Left cardiac atrium (tissue), 4 donors: ENCODE results near the gene SLC34A1. TPM values are rescaled to one million over a fixed set of nuclear protein-coding genes. Genes with fewer than 3 reads are reported as not detected.
"Not testable (repeated sequence)": the region's sequence is repeated elsewhere in the genome, so short reads cannot be mapped to it uniquely, and the experiment has no call there.

ENCODE experiments used
- ATAC-seq, 2 donors: fragments of 200-7000 bp; cut with Tn5 transposase; one replicate each; pipeline ENCODE4 v1.9.1; 2020; ENCODE audit warnings: mild to moderate bottlenecking in 2 of 2, moderate library complexity in 2 of 2
- DNase-seq: peaks from one replicate; pipeline ENCODE4 v3.0.0-alpha.2; 2020
- intact Hi-C, 2 donors: fragments of 100-400 bp; cut with DNase I; formaldehyde crosslinking; loops; one replicate each; pipeline versions ENCODE4 v1.14.1 to v1.15.1; 2022 to 2023
- total RNA-seq, 2 donors: library from RNA; stranded (reverse); fragmentation: NEBNext Ultra II Directional; extraction: Animal tissue kit (Norgen Biotek cat#: 25700); gene quantifications; one replicate each; pipeline ENCODE4 v1.2.1, GENCODE V29; 2021
- donor health status: DM: no; HTN: yes; CAD: no.
- donor health status: DM: no; HTN: yes; CAD: no; lungs with severe emphysema.
- donor health status: DM: yes; HTN: yes; CAD: no.
- donor health status: Dilated cardiomyopathy.

The SLC34A1 gene
- total RNA-seq, 2 donors from 2014 or later: not detected

DNA sequence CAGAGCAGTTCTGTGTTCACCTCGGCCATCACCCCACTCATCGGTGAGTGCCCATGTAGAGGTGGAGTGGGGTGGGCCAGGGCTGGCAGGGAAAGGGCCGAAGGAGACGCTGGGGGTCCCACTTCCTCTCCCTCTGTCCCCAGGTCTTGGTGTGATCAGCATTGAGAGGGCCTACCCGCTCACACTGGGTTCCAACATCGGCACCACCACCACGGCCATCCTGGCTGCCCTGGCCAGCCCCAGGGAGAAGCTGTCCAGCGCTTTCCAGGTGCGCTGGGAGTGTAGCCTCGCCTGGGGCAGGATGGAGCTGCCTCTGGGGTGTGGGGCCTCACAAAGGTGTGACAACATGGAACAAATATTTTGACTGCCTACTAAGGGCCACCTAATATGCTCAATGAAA, 12.6 kb downstream of the SLC34A1 start:
- no peak for DNase-seq
- intact Hi-C loops: loop anchor here in 1 of 2 donors (10.0 kb wide), 1 partner anchor 668 kb away; no protein-coding TSS in a partner anchor
- ATAC-seq: no peak

- no peak for ATAC-seq
- intact Hi-C loops: loop anchor here in 1 of 2 donors (10.0 kb wide), 1 partner anchor 667 kb away; no protein-coding TSS in a partner anchor
- DNase-seq: no peak
Observed at GRCh38 chr5:177397875-177398390, 13.7 kb downstream of the SLC34A1 start.

- intact Hi-C loops: loop anchor here in 1 of 2 donors (10.0 kb wide), 1 partner anchor 665 kb away; no protein-coding TSS in a partner anchor
- peak; percentile 45 for DNase-seq
- ATAC-seq: no peak
Observed at GRCh38 chr5:177399997-177400868, 16.0 kb downstream of the SLC34A1 start, which contains the start of gene PFN3. PFN3 (minus strand) TSS chr5:177400661; CDS start chr5:177400576, 85 bp downstream.

DNA sequence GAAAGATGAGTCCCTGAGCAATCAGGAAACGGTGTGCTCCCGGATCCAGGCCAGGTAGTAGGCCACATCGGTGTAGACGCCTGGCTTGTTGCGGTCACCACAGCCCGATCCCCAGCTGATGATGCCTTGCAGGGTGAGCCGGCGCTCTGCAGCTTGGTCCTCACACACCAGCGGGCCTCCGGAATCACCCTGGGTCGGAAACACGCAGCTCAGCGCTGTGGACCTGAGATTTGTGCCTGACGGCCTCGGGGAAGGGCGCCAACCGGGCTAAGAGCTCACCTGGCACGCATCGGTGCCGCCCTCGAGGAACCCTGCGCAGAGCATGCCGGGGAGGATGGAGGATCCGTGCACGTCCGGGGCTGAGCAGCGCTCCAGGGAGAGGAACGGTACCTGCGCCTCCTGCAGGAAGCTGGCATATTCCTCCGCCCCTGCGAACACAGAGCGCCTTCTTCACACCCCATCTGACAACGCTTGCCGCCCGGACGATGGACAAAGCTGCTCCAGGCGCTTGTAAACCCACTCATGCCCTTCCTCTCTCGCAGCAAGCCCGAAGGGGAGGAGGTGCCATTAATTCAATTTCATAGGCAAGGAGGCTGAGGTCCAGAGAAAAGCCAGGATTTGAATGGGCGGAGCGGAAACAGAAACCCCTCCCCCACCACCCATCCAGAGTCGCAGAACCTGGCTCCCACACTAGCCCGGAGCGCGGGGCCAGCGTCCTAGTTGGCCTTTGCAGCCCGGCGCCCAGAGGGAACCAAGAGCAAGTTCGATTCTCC, 18.2 kb downstream of the SLC34A1 start:
- ATAC-seq: peak in 1 of 2 donors; percentile 51
- intact Hi-C loops: loop anchor here in 1 of 2 donors (1.0 kb wide), 1 partner anchor 52 kb away; no protein-coding TSS in a partner anchor
- peak; percentile 51 for DNase-seq

GRCh38 chr5:177403102-177403791, 19.0 kb downstream of the SLC34A1 start:
- intact Hi-C loops: loop anchor here in 1 of 2 donors (1.0 kb wide), 1 partner anchor 51 kb away; no protein-coding TSS in a partner anchor
- peak; percentile 5 to 14 for ATAC-seq
- no peak for DNase-seq

- ATAC-seq (peak; percentile 92 to 95), DNase-seq (peak; percentile 91)
- intact Hi-C loops: loop anchor here in 1 of 2 donors (1.0 kb wide), 1 partner anchor 50 kb away; no protein-coding TSS in a partner anchor
Observed at GRCh38 chr5:177403792-177404640, 19.8 kb downstream of the SLC34A1 start.

DNA sequence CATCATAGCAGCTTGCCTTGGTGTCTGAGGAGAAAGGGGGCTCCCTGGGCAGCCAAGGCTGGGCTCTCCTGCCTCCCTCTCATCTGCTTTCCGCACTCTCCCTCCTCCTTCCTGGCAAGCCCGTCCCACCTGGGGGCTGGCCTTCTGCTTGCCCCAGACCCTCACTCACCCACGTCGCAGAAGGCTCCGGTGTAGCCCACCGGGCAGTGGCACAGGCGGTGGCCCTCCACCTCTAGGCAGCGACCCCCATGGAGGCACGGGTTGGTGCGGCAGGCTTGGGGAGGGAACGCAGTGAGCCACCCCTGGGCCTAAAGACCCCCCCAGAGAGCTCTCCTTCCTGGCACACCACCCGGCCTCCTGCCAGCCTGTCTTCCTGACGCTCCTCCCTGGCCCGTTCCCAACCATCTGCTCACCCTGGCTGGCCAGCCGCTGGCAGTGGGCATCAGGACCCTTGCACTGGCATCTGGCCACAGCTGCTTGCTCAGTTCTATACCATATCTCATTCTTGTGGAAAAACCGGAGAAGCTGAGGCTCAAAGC, 20.5 kb downstream of the SLC34A1 start:
- DNase-seq (no peak), ATAC-seq (no peak)
- intact Hi-C loops: loop anchor here in 1 of 2 donors (5.0 kb wide), 1 partner anchor 48 kb away; no protein-coding TSS in a partner anchor

DNA sequence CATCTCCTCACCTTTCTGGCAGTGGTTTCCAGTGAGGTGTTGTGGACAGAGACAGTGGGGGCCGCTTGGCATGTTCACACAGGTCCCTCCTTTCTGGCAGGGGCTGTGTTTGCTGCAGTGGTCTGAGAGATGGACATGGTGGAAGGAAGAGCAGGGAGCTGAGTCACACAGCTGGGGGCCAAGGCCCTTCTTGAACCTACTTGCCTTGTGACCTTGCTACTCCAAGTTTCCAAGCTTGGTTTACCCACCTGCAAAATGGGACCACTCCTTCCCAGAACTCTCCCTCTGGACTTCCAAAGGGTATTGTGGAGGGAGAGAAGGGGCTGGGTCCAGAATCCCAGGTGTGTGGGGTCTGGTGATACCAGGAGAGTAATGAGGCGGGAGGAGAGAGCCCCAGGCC, 21.1 kb downstream of the SLC34A1 start:
- ATAC-seq (no peak), DNase-seq (no peak)
- intact Hi-C loops: loop anchor here in 1 of 2 donors (5.0 kb wide), 1 partner anchor 47 kb away; no protein-coding TSS in a partner anchor

DNA sequence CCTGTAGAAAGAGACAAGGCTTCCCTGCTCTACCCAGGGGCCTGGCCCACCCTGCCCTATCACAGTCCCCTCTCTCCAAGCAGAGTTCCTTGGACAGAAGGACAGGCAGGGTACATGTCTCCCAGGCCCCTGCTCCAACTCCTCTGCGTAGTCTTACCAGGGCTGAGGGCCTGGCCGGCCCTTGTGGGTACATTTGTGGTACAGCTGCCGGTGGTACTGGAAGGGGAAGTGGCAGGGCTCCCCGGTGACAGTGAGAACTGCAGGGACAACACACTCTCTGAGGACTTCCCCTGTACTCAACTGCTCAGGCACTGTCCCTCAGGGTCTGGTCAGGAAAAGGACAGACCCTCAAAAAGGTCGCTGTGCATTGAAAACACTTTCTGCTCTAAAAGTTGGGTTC, 21.6 kb downstream of the SLC34A1 start:
- ATAC-seq (no peak), DNase-seq (no peak)
- intact Hi-C loops: loop anchor here in 1 of 2 donors (5.0 kb wide), 1 partner anchor 46 kb away; no protein-coding TSS in a partner anchor

GRCh38 chr5:177409043-177409801, 25.0 kb downstream of the SLC34A1 start, which contains the start of gene F12:
F12 (minus strand) TSS chr5:177409564; CDS start chr5:177409527, 37 bp downstream.
- DNase-seq (no peak), ATAC-seq (no peak)
- intact Hi-C loops: loop anchor here in 1 of 2 donors (5.0 kb wide), 1 partner anchor 43 kb away; no protein-coding TSS in a partner anchor

GRCh38 chr5:177410575-177410974, 26.3 kb downstream of the SLC34A1 start:
- intact Hi-C loops: no loop called here
- DNase-seq (no peak), ATAC-seq (no peak)

- ATAC-seq (no peak), DNase-seq (no peak)
- intact Hi-C loops: no loop called here
Observed at GRCh38 chr5:177412603-177413233, 28.5 kb downstream of the SLC34A1 start.

- no peak for DNase-seq
- no peak for ATAC-seq
- intact Hi-C loops: no loop called here
Observed at GRCh38 chr5:177414481-177414880, 30.2 kb downstream of the SLC34A1 start.

GRCh38 chr5:177417081-177417480, 32.8 kb downstream of the SLC34A1 start:
- DNase-seq, intact Hi-C loops, ATAC-seq: not testable (repeated sequence)

DNA sequence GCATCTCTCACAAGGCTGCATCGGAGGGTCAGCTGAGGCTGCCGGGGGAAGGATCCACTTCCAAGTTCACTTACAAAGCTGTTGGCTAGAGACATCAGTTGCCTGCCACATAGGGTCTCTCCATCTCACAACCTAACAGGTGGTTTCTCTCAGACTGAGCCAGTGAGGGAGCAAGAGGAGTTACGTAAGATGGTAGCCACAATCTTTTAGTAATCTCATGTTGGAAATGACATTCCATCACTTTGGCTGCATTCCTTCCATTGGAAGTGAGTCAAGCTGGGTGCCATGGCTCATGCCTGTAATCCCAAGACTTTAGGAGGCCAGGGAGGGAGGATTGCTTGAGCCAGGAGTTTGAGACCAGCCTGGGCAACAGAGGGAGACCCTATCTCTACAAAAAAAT, 34.8 kb downstream of the SLC34A1 start:
- ATAC-seq: no peak
- DNase-seq: no peak
- intact Hi-C loops: no loop called here

DNA sequence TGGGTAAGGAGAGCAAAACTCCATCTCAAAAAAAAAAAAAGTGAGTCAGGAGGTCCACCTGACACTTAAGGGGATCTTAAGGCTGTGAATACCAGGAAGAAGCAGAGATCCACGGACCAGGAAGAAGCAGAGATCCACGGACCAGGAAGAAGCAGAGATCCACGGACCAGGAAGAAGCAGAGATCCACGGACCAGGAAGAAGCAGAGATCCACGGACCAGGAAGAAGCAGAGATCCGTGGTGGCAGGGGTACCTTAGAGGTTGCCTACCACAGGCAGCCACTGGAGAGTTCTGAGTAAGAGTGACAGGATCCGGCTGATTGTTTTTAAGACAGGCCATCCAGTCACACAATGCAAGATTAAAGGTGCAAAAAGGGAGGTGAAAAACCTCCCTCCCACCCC, 36.2 kb downstream of the SLC34A1 start:
- DNase-seq, intact Hi-C loops, ATAC-seq: not testable (repeated sequence)
